Left hindlimb (tissue), 1 donor: ENCODE measurements around the gene CLIC5.

Experiments
- DNase-seq: peaks from one replicate; pipeline ENCODE4 v3.0.0-alpha.2; 2018

The CLIC5 gene

GRCh38 chr6:45881705-45882467 lies 133.8 kb downstream of the CLIC5 start:
- peak; percentile 57 for DNase-seq

- peak; percentile 47 for DNase-seq
Observed at GRCh38 chr6:45880676-45881075, 135.0 kb downstream of the CLIC5 start.

GRCh38 chr6:45880159-45880558 lies 135.5 kb downstream of the CLIC5 start:
- no peak for DNase-seq

- DNase-seq: no peak
Observed at GRCh38 chr6:45877970-45878590, 137.6 kb downstream of the CLIC5 start.

GRCh38 chr6:45872827-45873365 lies 142.8 kb downstream of the CLIC5 start:
- no peak for DNase-seq

- DNase-seq: peak; percentile 51
Observed at GRCh38 chr6:45870531-45870930, 145.1 kb downstream of the CLIC5 start.

GRCh38 chr6:45864651-45865050 lies 151.0 kb downstream of the CLIC5 start:
- DNase-seq: no peak

- no peak for DNase-seq
Observed at GRCh38 chr6:45858691-45859090, 157.0 kb downstream of the CLIC5 start.

GRCh38 chr6:45857827-45858226 lies 157.8 kb downstream of the CLIC5 start:
- no peak for DNase-seq

- DNase-seq: no peak
Observed at GRCh38 chr6:45855642-45856394, 159.8 kb downstream of the CLIC5 start.

- no peak for DNase-seq
Observed at GRCh38 chr6:45854149-45854742, 161.4 kb downstream of the CLIC5 start.

- no peak for DNase-seq
Observed at GRCh38 chr6:45851034-45851400, 164.6 kb downstream of the CLIC5 start.

- DNase-seq: no peak
Observed at GRCh38 chr6:45850378-45851033, 165.2 kb downstream of the CLIC5 start.

GRCh38 chr6:45845567-45845966 lies 170.1 kb downstream of the CLIC5 start:
- DNase-seq: no peak

GRCh38 chr6:45844986-45845385 lies 170.7 kb downstream of the CLIC5 start:
- no peak for DNase-seq

- DNase-seq: peak; percentile 47
Observed at GRCh38 chr6:45843848-45844521, 171.7 kb downstream of the CLIC5 start.

- no peak for DNase-seq
Observed at GRCh38 chr6:45841062-45841461, 174.6 kb downstream of the CLIC5 start.

- DNase-seq: no peak
Observed at GRCh38 chr6:45838996-45839395, 176.7 kb downstream of the CLIC5 start.

GRCh38 chr6:45838451-45838850 lies 177.2 kb downstream of the CLIC5 start:
- DNase-seq: no peak

- DNase-seq: no peak
Observed at GRCh38 chr6:45837541-45838200, 178.0 kb downstream of the CLIC5 start.

- DNase-seq: no peak
Observed at GRCh38 chr6:45836984-45837383, 178.7 kb downstream of the CLIC5 start.

- DNase-seq: no peak
Observed at GRCh38 chr6:45836438-45836824, 179.2 kb downstream of the CLIC5 start.
